H1 (cell line): ENCODE measurements around the gene SLC1A6. TPM values are rescaled to one million over a fixed set of nuclear protein-coding genes. Genes with fewer than 3 reads are reported as not detected.

Experiments
- CTCF ChIA-PET: fragments of 300-600 bp; sonication (Branson Sonifier 250); formaldehyde crosslinking; loops from one replicate; lab custom pipeline; 2021; ENCODE audit not compliant: partially characterized antibody; lab: Charles Lee
- POLR2A ChIA-PET: fragments of 300-600 bp; sonication (Branson Sonifier 250); formaldehyde crosslinking; loops from one replicate; lab custom pipeline; 2021; ENCODE audit warnings: inconsistent platforms; ENCODE audit not compliant: partially characterized antibody; lab: Charles Lee
- DNase-seq, 2 experiments: peaks; one replicate each; pipeline versions ENCODE4 v3.0.0 to v3.0.0-alpha.2; 2010 to 2022; ENCODE audit warnings: low spot score in 2 of 2, low read depth in 1 of 2, mixed read lengths in 1 of 2
- FAIRE-seq: peaks from 2 replicates; lab custom pipeline; 2011; peaks lifted over from hg19 to GRCh38; lab: Jason Lieb, UNC
- H2AFZ ChIP-seq: 2 replicates; pipeline ENCODE4 v1.8.1; 2012; ENCODE audit warnings: low read length, inconsistent platforms
- H2AK5ac ChIP-seq: 2 replicates; pipeline ENCODE4 v1.6.1; 2013; ENCODE audit warnings: low read depth, low read length
- H2BK120ac ChIP-seq: replicated peaks from 2 replicates; pipeline ENCODE3; 2013; ENCODE audit warnings: low read depth, low read length, inconsistent platforms
- H2BK12ac ChIP-seq: 2 replicates; pipeline ENCODE4 v1.6.1; 2013; ENCODE audit warnings: low read depth, low read length
- H2BK15ac ChIP-seq: 2 replicates; pipeline ENCODE4 v1.6.1; 2013; ENCODE audit warnings: low read length
- H2BK20ac ChIP-seq: 2 replicates; pipeline ENCODE4 v1.6.1; 2013; ENCODE audit warnings: low read length
- H2BK5ac ChIP-seq: 2 replicates; pipeline ENCODE4 v1.6.1; 2013; ENCODE audit warnings: low read depth, low read length
- H3K14ac ChIP-seq: 2 replicates; pipeline ENCODE4 v1.6.1; 2013; ENCODE audit warnings: inconsistent platforms; ENCODE audit not compliant: insufficient read length
- H3K18ac ChIP-seq: 2 replicates; pipeline ENCODE4 v1.6.1; 2013; ENCODE audit warnings: low read length; ENCODE audit errors: extremely low read depth
- H3K23ac ChIP-seq: 2 replicates; pipeline ENCODE4 v1.6.1; 2013; ENCODE audit warnings: inconsistent platforms; ENCODE audit not compliant: insufficient read length
- H3K23me2 ChIP-seq: 2 replicates; pipeline ENCODE4 v1.6.1; 2013; ENCODE audit warnings: low read depth, low read length
- H3K27ac ChIP-seq: 2 replicates; pipeline ENCODE4 v1.6.1; 2011; ENCODE audit warnings: low read depth, low read length, inconsistent platforms
- H3K27me3 ChIP-seq, 4 experiments: replicated peaks in 1 of 4; 1 replicate in 1 of 4; 2 replicates in 3 of 4; pipeline versions ENCODE4 v1.6.1 to v1.8.1; 2011 to 2013; ENCODE audit warnings: low read length in 3 of 4, mild to moderate bottlenecking in 3 of 4, inconsistent platforms in 2 of 4, mixed read lengths in 2 of 4, moderate library complexity in 1 of 4; ENCODE audit not compliant: control insufficient read depth in 3 of 4, insufficient read depth in 3 of 4; ENCODE audit errors: extremely low read depth in 1 of 4
- H3K36me3 ChIP-seq, 4 experiments: 2 replicates each; pipeline versions ENCODE4 v1.6.1 to v1.8.1; 2011 to 2013; ENCODE audit warnings: mild to moderate bottlenecking in 4 of 4, low read length in 3 of 4, moderate library complexity in 2 of 4, control low read depth in 1 of 4, inconsistent platforms in 1 of 4; ENCODE audit not compliant: insufficient read depth in 4 of 4, control insufficient read depth in 2 of 4
- H3K4ac ChIP-seq: replicated peaks from 2 replicates; pipeline ENCODE3; 2013; ENCODE audit warnings: low read length, low read depth, mixed read lengths, inconsistent platforms; ENCODE audit not compliant: insufficient read length
- H3K4me1 ChIP-seq, 4 experiments: replicated peaks in 1 of 4; 1 replicate in 1 of 4; 2 replicates in 3 of 4; pipeline versions ENCODE4 v1.6.1 to v1.8.1; 2011 to 2013; ENCODE audit warnings: low read length in 3 of 4, inconsistent platforms in 2 of 4, mixed read lengths in 1 of 4; ENCODE audit not compliant: insufficient read depth in 4 of 4, control insufficient read depth in 3 of 4
- H3K4me2 ChIP-seq, 2 experiments: 2 replicates each; pipeline versions ENCODE4 v1.6.1 to v1.8.1; 2011 to 2013; ENCODE audit warnings: low read depth in 2 of 2, low read length in 2 of 2, control low read depth in 1 of 2, inconsistent platforms in 1 of 2, mild to moderate bottlenecking in 1 of 2; ENCODE audit not compliant: insufficient read depth in 1 of 2
- H3K4me3 ChIP-seq, 4 experiments: fragments of 200-600, 300-600 bp in 1 of 4; sonication (generic), shearing (Covaris generic), sonication (Bioruptor Twin) in 1 of 4; 2 replicates each; pipeline versions ENCODE4 v1.5.1 to v1.8.1; 2011 to 2016; ENCODE audit warnings: low read length in 4 of 4, low read depth in 3 of 4, control low read depth in 2 of 4, inconsistent platforms in 2 of 4, mild to moderate bottlenecking in 2 of 4, mixed read lengths in 1 of 4, moderate library complexity in 1 of 4; ENCODE audit not compliant: insufficient read depth in 2 of 4; ENCODE audit errors: extremely low read depth in 1 of 4
- H3K56ac ChIP-seq: replicated peaks from 2 replicates; pipeline ENCODE3; 2013; ENCODE audit warnings: low read depth, mild to moderate bottlenecking, mixed read lengths, low read length, inconsistent platforms; ENCODE audit not compliant: insufficient read length
- H3K79me1 ChIP-seq: 2 replicates; pipeline ENCODE4 v1.6.1; 2013; ENCODE audit warnings: low read depth, low read length, control low read depth
- H3K79me2 ChIP-seq, 2 experiments: 2 replicates each; pipeline versions ENCODE4 v1.6.1 to v1.8.1; 2012 to 2013; ENCODE audit warnings: low read length in 2 of 2, mild to moderate bottlenecking in 2 of 2, inconsistent platforms in 1 of 2; ENCODE audit not compliant: insufficient read depth in 2 of 2, control insufficient read depth in 1 of 2
- H3K9ac ChIP-seq, 4 experiments: replicated peaks in 1 of 4; 1 replicate in 1 of 4; 2 replicates in 3 of 4; pipeline versions ENCODE4 v1.6.1 to v1.8.1; 2011 to 2013; ENCODE audit warnings: low read depth in 3 of 4, low read length in 3 of 4, control low read depth in 2 of 4, mild to moderate bottlenecking in 2 of 4, moderate library complexity in 2 of 4, inconsistent platforms in 1 of 4; ENCODE audit errors: extremely low read depth in 1 of 4
- H3K9me3 ChIP-seq, 2 experiments: 2 replicates each; pipeline versions ENCODE4 v1.6.1 to v1.8.1; 2012 to 2013; ENCODE audit warnings: mild to moderate bottlenecking in 2 of 2, moderate library complexity in 2 of 2, control low read depth in 1 of 2, inconsistent platforms in 1 of 2, low read depth in 1 of 2, low read length in 1 of 2, mixed read lengths in 1 of 2; ENCODE audit not compliant: insufficient read depth in 2 of 2
- H4K20me1 ChIP-seq, 2 experiments: replicated peaks in 1 of 2; 2 replicates each; pipeline versions ENCODE3 to v1.8.1; 2011 to 2013; ENCODE audit warnings: inconsistent platforms in 2 of 2, low read length in 2 of 2, mild to moderate bottlenecking in 1 of 2; ENCODE audit not compliant: insufficient read depth in 2 of 2, control insufficient read depth in 1 of 2
- H4K5ac ChIP-seq: 2 replicates; pipeline ENCODE4 v1.6.1; 2013; ENCODE audit warnings: low read length, low read depth, mixed read lengths, inconsistent platforms; ENCODE audit not compliant: insufficient read length
- H4K8ac ChIP-seq: 2 replicates; pipeline ENCODE4 v1.8.0; 2013; ENCODE audit warnings: mild to moderate bottlenecking, moderate library complexity, low read length, inconsistent platforms; ENCODE audit not compliant: insufficient read depth; ENCODE audit errors: extremely low read depth
- H4K91ac ChIP-seq: replicated peaks from 2 replicates; pipeline ENCODE3; 2013; ENCODE audit warnings: low read length, mixed read lengths, inconsistent platforms; ENCODE audit not compliant: insufficient read length
- ATF3 ChIP-seq: IDR thresholded peaks from 2 replicates; pipeline ENCODE4 v1.6.1; 2011; ENCODE audit warnings: low read depth, mild to moderate bottlenecking, low read length; ENCODE audit not compliant: insufficient read depth
- CBX5 ChIP-seq: fragments of 300-800, 300-1000 bp; sonication (generic); IDR thresholded peaks from 2 replicates; pipeline ENCODE4 v1.7.1; 2016; ENCODE audit warnings: antibody characterized with exemption, low read length, low read depth
- CEBPB ChIP-seq: IDR thresholded peaks from 2 replicates; pipeline ENCODE4 v1.6.1; 2012; ENCODE audit warnings: low read depth, low read length
- CTCF ChIP-seq, 3 experiments: IDR thresholded peaks; 1 replicate in 2 of 3; 2 replicates in 1 of 3; pipeline versions ENCODE4 v1.5.1 to v1.6.1; 2011; ENCODE audit warnings: low read length in 3 of 3, mild to moderate bottlenecking in 3 of 3, inconsistent platforms in 2 of 3, low read depth in 1 of 3, moderate library complexity in 1 of 3; ENCODE audit not compliant: insufficient read depth in 1 of 3; ENCODE audit errors: control extremely low read depth in 1 of 3
- E2F6 ChIP-seq: IDR thresholded peaks from 2 replicates; pipeline ENCODE4 v1.6.1; 2012; ENCODE audit warnings: inconsistent platforms
- MAX ChIP-seq: IDR thresholded peaks from 2 replicates; pipeline ENCODE4 v1.6.1; 2012; ENCODE audit warnings: inconsistent platforms
- RBBP5 ChIP-seq: IDR thresholded peaks from 2 replicates; pipeline ENCODE4 v1.7.1; 2012; ENCODE audit warnings: low read depth, mild to moderate bottlenecking, inconsistent platforms, low read length, moderate library complexity, borderline replicate concordance
- SIX5 ChIP-seq: IDR thresholded peaks from 2 replicates; pipeline ENCODE4 v1.6.1; 2011; ENCODE audit warnings: mild to moderate bottlenecking, low read depth, low read length
- WGBS, 2 experiments: shearing (Covaris generic) in 1 of 2; methylation state at CpG; one replicate each; pipeline versions ENCODE4 v1.1.6 to v1.1.7; 2013 to 2015; ENCODE audit warnings: low lambda C conversion rate in 2 of 2, mixed read lengths in 2 of 2, inconsistent platforms in 1 of 2, low coverage in 1 of 2, missing lambda C conversion rate in 1 of 2; ENCODE audit not compliant: insufficient replicate concordance in 2 of 2, insufficient coverage in 1 of 2, insufficient read length in 1 of 2; ENCODE audit errors: extremely low coverage in 1 of 2, missing lambda C conversion rate in 1 of 2; 5-methylcytosine and 5-hydroxymethylcytosine counted together
- polyA plus RNA-seq, 7 experiments: library from polyadenylated mRNA; depleted of rRNA in 3 of 7; stranded (reverse) in 5 of 7; unstranded in 2 of 7; fragments of >200 nt in 5 of 7; fragments of 200-250 nt in 2 of 7; gene quantifications; 1 replicate in 5 of 7; 2 replicates in 1 of 7; 4 replicates in 1 of 7; pipeline versions ENCODE4 v1.2.1 to v1.2.3, GENCODE V29; 2011 to 2013; ENCODE audit warnings: missing spikeins in 2 of 7, mixed read lengths in 2 of 7
- total RNA-seq: library from RNA; stranded (reverse); fragmentation: NEBNext Ultra II Directional; extraction: Animal tissue kit (Norgen Biotek cat#: 25700); gene quantifications from 2 replicates; pipeline ENCODE4 v1.2.1, GENCODE V29; 2021

The SLC1A6 gene
- total and polyA plus RNA-seq, 2 of the 8 experiments (the other 6 are each of a cell fraction or from before 2014, with no cell fraction given): 14.0 to 26.6 TPM

GRCh38 chr19:14952767-14953166 lies 26.9 kb downstream of the SLC1A6 start:
- Histone ChIP-seq H4K8ac (peak overlapping the region; percentile 25; the same call in 1 of the 2 replicates), H2BK5ac (no peak overlapping the region), H2AFZ (no peak overlapping the region), H3K9me3 (peaks cover 25 to 43% of the 10 kb centered on the region in 2 experiments), H2AK5ac (no peak overlapping the region), H3K79me1 (no peaks in the 10 kb centered on the region), H4K5ac (no peak overlapping the region), H2BK120ac (no peak overlapping the region), H2BK15ac (no peak overlapping the region), H3K4me1 (no peaks in the 10 kb centered on the region), H3K4ac (no peak overlapping the region), H4K20me1 (no peaks in the 10 kb centered on the region), H4K91ac (no peak overlapping the region), H3K27ac (no peak overlapping the region), H2BK20ac (no peak overlapping the region), H3K56ac (no peak overlapping the region), H3K23me2 (no peaks in the 10 kb centered on the region), H3K4me2 (no peak overlapping the region), H3K9ac (no peak overlapping the region), H3K27me3 (no peaks in the 10 kb centered on the region), H2BK12ac (no peak overlapping the region), H3K4me3 (no peak overlapping the region), H3K36me3 (no peaks in the 10 kb centered on the region), H3K14ac (no peak overlapping the region), H3K18ac (no peak overlapping the region), H3K23ac (no peak overlapping the region), H3K79me2 (no peaks in the 10 kb centered on the region)
- DNase-seq: no peak
- TF ChIP-seq SIX5 (no peak), CBX5 (no peak), ATF3 (no peak), CEBPB (no peak), RBBP5 (no peak), CTCF (IDR thresholded peaks at IDR 0.05; ENCODE audit: control extremely low read depth in 1 of 3, insufficient read depth in 1 of 3, low read depth in 1 of 3, low read length in 3 of 3) (no peak), E2F6 (no peak), MAX (no peak)
- ChIA-PET POLR2A (no interaction called here), CTCF (no interaction called here)
- WGBS, 2 experiments: 79% methylated on average over 7 of the region's 11 CpGs; no CpG with 5 or more reads in 1 of the 2 experiments
- no peak for FAIRE-seq
